OCI-LY7 (cell line): Measurements from ENCODE around the gene HRH2.

ENCODE experiments used
- CTCF ChIP-seq: fragments of 200-600 bp; sonication (generic); conservative IDR thresholded peaks from 2 replicates; pipeline ENCODE4 v1.5.1; 2014; ENCODE audit warnings: mild to moderate bottlenecking, antibody characterized with exemption, low read length, moderate library complexity, mixed read lengths
- EZH2phosphoT487 ChIP-seq: fragments of 200-600 bp; sonication (generic); IDR thresholded peaks from 2 replicates; pipeline ENCODE4 v1.6.1; 2018; ENCODE audit warnings: low read depth, borderline replicate concordance, mild to moderate bottlenecking, mixed run types, antibody characterized with exemption, low read length, moderate library complexity, mixed read lengths

- no peak; the same call in 1 of the 2 replicates for TF ChIP-seq CTCF
- TF ChIP-seq EZH2phosphoT487 = no peak
These were observed 39.0 kb downstream of the HRH2 start for GRCh38 chr5:175696855-175697198.
